Kidney (tissue), 14 donors: Measurements from ENCODE around the gene PPHLN1. TPM values are rescaled to one million over a fixed set of nuclear protein-coding genes. Genes with fewer than 3 reads are reported as not detected.
A peak's percentile ranks its signal among the peaks of the same experiment; 100 is the strongest.
"Not testable (repeated sequence)": the region's sequence is repeated elsewhere in the genome, so short reads cannot be mapped to it uniquely, and the experiment has no call there.

ENCODE experiments used
- DNase-seq, 5 donors: peaks; one replicate each; pipeline ENCODE4 v3.0.0-alpha.2; 2013 to 2020
- FAIRE-seq: peaks from 2 replicates; lab custom pipeline; 2012; peaks lifted over from hg19 to GRCh38; lab: Jason Lieb, UNC
- H3K27ac ChIP-seq, 2 donors: one replicate each; pipeline ENCODE4 v1.7.0; 2013; ENCODE audit warnings: low read depth in 2 of 2, low read length in 2 of 2, inconsistent platforms in 1 of 2
- H3K27me3 ChIP-seq: one replicate; pipeline ENCODE4 v1.7.1; 2013; ENCODE audit warnings: low read length, inconsistent platforms; ENCODE audit not compliant: control insufficient read depth, insufficient read depth
- H3K36me3 ChIP-seq, 3 donors: one replicate each; pipeline versions ENCODE4 v1.7.0 to v1.7.1; 2013; ENCODE audit warnings: low read length in 3 of 3, control low read depth in 1 of 3, inconsistent platforms in 1 of 3; ENCODE audit not compliant: insufficient read depth in 3 of 3, control insufficient read depth in 2 of 3
- H3K4me1 ChIP-seq, 3 donors: one replicate each; pipeline versions ENCODE4 v1.7.0 to v1.7.1; 2013; ENCODE audit warnings: low read length in 3 of 3, inconsistent platforms in 1 of 3, low read depth in 1 of 3; ENCODE audit not compliant: control insufficient read depth in 2 of 3, insufficient read depth in 2 of 3
- H3K4me3 ChIP-seq, 3 donors: one replicate each; pipeline versions ENCODE4 v1.7.0 to v1.8.1; 2013; ENCODE audit warnings: low read length in 3 of 3, control low read depth in 1 of 3, inconsistent platforms in 1 of 3
- H3K9ac ChIP-seq, 3 donors: one replicate each; pipeline versions ENCODE4 v1.7.0 to v1.7.1; 2013; ENCODE audit warnings: low read length in 3 of 3, control low read depth in 1 of 3, inconsistent platforms in 1 of 3
- H3K9me3 ChIP-seq, 3 donors: one replicate each; pipeline versions ENCODE4 v1.7.0 to v1.7.1; 2013; ENCODE audit warnings: low read length in 3 of 3, control low read depth in 1 of 3, inconsistent platforms in 1 of 3; ENCODE audit not compliant: control insufficient read depth in 2 of 3, insufficient read depth in 1 of 3
- intact Hi-C: fragments of 100-400 bp; cut with DNase I; formaldehyde crosslinking; loops from one replicate; pipeline ENCODE4 v1.11.1; 2022
- polyA plus RNA-seq: library from polyadenylated mRNA; stranded (reverse); fragments of 350-450 nt; fragmentation: Illumina TruSeq; extraction: RNeasy Lipid Tissue Mini Kit (QIAGEN cat#74804); gene quantifications from one replicate; pipeline ENCODE4 v1.2.3, GENCODE V29; 2014; ENCODE audit warnings: low read depth, low replicate concordance; ENCODE audit not compliant: insufficient read depth
- total RNA-seq: library from RNA; stranded (reverse); fragmentation: NEBNext Ultra II Directional; extraction: Animal tissue kit (Norgen Biotek cat#: 25700); gene quantifications from one replicate; pipeline ENCODE4 v1.2.1, GENCODE V29; 2021
- TF ChIP-seq, protein P1 (sequence below): IDR thresholded peaks from 3 replicates; pipeline ENCODE4 v1.5.1; 2012; ENCODE audit warnings: mild to moderate bottlenecking, moderate library complexity, borderline replicate concordance; ENCODE audit not compliant: insufficient read depth; ENCODE audit errors: extremely low read depth
- donor health status: control.
- donor health status: control.
- donor health status: control.
- donor health status: control.
- donor health status: control.
- donor health status: DM: yes; HTN: yes; CAD: no.
- donor health status: Normal renal cell carcinoma (clear cell type).

PPHLN1 gene
- total and polyA plus RNA-seq, 2 donors from 2014 or later = 32.0 to 51.9 TPM

DNA sequence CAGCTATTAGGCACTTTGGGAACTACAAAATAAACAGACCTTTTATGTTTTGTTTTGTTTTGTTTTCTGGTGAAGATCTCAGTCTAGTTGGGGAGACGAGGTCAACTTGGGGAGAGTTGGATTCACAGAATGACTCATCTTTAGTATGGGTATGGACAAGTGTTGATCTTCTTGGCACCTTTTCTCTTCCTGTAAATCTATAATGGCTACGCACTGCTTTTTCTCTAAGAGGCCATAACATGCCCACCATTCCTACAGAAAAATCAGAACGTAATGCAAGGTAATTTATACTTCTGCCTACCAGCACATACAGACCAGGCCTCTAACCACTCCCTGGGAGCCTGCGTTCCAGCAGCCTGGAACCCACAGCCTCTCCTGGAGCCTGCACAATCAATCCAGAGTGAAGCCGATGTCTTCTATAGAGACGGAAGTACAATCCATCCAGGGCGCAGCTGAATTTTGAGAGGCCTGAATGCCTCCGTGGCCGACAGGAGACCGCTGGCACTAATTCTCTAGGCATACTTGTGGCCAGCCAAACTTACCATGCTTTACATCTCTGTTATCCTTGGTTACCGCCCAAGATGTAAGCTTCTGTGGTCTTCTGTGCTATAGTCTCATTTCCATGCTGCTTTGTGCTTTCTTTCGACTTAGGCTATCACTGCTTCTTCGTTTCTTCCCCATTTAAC lies 717 bp downstream of the PPHLN1 start:
- peak overlapping the region; percentile 61 to 98 (median 94) for H3K9ac ChIP-seq
- H3K36me3 ChIP-seq = peaks cover 0 to 4% (median 0%) of the 10 kb centered on the region in 3 donors
- peaks cover 2 to 15% (median 15%) of the 10 kb centered on the region in 3 donors for H3K4me1 ChIP-seq
- H3K4me3 ChIP-seq = peak overlapping the region; percentile 98 to 99 (median 98)
- TF ChIP-seq, protein P1, sequence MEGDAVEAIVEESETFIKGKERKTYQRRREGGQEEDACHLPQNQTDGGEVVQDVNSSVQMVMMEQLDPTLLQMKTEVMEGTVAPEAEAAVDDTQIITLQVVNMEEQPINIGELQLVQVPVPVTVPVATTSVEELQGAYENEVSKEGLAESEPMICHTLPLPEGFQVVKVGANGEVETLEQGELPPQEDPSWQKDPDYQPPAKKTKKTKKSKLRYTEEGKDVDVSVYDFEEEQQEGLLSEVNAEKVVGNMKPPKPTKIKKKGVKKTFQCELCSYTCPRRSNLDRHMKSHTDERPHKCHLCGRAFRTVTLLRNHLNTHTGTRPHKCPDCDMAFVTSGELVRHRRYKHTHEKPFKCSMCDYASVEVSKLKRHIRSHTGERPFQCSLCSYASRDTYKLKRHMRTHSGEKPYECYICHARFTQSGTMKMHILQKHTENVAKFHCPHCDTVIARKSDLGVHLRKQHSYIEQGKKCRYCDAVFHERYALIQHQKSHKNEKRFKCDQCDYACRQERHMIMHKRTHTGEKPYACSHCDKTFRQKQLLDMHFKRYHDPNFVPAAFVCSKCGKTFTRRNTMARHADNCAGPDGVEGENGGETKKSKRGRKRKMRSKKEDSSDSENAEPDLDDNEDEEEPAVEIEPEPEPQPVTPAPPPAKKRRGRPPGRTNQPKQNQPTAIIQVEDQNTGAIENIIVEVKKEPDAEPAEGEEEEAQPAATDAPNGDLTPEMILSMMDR = no peak
- H3K27ac ChIP-seq = peak overlapping the region; percentile 51 to 71
- H3K9me3 ChIP-seq = no peaks in the 10 kb centered on the region
- DNase-seq = peak in 4 of 5 donors; percentile 14 to 48 (median 46)
- no peak for FAIRE-seq
- no peaks in the 10 kb centered on the region for H3K27me3 ChIP-seq
- intact Hi-C loops = no loop called here

DNA sequence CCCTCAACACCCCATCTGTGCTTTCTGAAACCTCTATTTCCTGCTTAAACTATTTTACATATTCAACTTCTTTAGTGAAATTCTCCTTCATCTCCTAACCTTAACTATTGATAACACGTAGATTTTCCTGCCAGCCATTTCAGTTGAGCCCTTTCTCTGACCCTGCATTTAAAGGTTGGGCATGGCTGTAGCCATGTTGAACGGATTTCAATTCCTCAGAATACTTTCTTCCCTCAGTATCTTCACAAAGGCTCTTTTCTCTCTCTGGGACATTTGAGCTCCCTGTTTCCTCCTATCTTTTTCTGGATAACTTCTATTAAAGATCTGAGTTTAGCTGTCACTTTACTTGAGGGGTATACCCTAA lies 1.2 kb downstream of the PPHLN1 start:
- H3K36me3 ChIP-seq = peaks cover 0 to 4% (median 0%) of the 10 kb centered on the region in 3 donors
- no peak for FAIRE-seq
- intact Hi-C loops = no loop called here
- peak overlapping the region; percentile 61 to 98 (median 94) for H3K9ac ChIP-seq
- no peak for DNase-seq
- no peaks in the 10 kb centered on the region for H3K9me3 ChIP-seq
- H3K27ac ChIP-seq = no peak overlapping the region
- peak overlapping the region; percentile 98 to 99 (median 98) for H3K4me3 ChIP-seq
- no peaks in the 10 kb centered on the region for H3K27me3 ChIP-seq
- peaks cover 2 to 15% (median 15%) of the 10 kb centered on the region in 3 donors for H3K4me1 ChIP-seq
- TF ChIP-seq, protein P1 = no peak

DNA sequence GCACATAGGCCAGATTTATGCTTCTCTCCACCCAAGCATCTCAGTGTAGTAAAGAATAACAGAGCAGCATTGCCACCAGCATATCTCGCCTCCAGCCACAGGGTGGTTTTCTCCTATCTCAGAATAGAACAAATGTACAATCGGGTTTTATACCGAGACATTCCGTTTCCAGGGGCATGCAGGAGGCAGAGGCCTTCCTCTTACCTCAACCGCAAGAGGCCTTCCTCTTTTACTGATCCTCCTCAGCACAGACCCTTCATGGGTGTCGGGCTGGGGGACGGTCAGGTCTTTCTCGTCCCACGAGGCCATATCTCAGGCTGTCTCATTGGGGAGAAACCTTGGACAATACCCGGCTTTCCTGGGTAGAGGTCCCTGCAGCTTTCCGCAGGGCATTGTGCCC lies 4.1 kb downstream of the PPHLN1 start:
- H3K27ac ChIP-seq, DNase-seq, H3K27me3 ChIP-seq, FAIRE-seq, H3K4me3 ChIP-seq, intact Hi-C loops, H3K9ac ChIP-seq, H3K36me3 ChIP-seq, H3K9me3 ChIP-seq: not testable (repeated sequence)
- peaks cover 2 to 13% (median 12%) of the 10 kb centered on the region in 3 donors for H3K4me1 ChIP-seq
